Spleen (tissue), 7 donors: Measurements from ENCODE around the gene FTO.

ENCODE experiments used
- CTCF ChIP-seq, 11 experiments: fragments of 200-600 bp in 7 of 11; fragments of 450-650 bp in 4 of 11; sonication (generic) in 4 of 11; IDR thresholded peaks in 8 of 11; conservative IDR thresholded peaks in 3 of 11; 1 replicate in 7 of 11; 2 replicates in 4 of 11; pipeline versions ENCODE4 v1.4.0 to v1.8.0; 2016 to 2021; ENCODE audit warnings: antibody characterized with exemption in 11 of 11, inconsistent platforms in 4 of 11, mild to moderate bottlenecking in 1 of 11
- POLR2A ChIP-seq, 3 donors: fragments of 450-650 bp; IDR thresholded peaks; one replicate each; pipeline ENCODE4 v1.5.1; 2017; ENCODE audit warnings: antibody characterized with exemption in 3 of 3, mild to moderate bottlenecking in 1 of 3
- POLR2AphosphoS5 ChIP-seq, 3 donors: sonication (generic); formaldehyde crosslinking; IDR thresholded peaks; one replicate each; pipeline ENCODE4 v1.5.1; 2017; ENCODE audit warnings: antibody characterized with exemption in 3 of 3
- donor health status: DM: no; HTN: no; CAD: no; lungs with moderate emphysema.
- donor health status: DM: no; HTN: no; CAD: no.
- donor health status: DM: no; HTN: no; CAD: no.

DNA sequence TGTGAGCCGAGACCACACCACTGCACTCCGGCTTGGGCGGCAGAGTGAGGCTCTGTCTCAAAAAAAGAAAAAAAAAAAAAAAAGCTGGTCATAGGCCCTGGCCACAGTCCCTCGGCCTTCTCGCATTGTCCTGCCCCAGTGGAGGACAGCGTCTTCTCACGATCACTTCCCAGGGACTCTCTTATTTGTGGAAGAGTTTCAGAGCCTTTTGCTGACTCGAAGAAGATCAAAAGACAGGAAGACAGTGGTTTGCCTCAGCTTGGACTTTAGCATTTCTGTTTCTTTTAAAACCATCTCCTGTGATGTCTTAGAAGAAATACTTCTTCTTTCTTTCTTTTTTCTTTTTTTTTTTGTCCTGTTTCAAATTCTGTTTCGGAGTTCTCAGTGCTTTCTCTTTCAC is 210.0 kb downstream of the FTO start:
- no peak for TF ChIP-seq POLR2A (IDR thresholded peaks at IDR 0.05)
- no peak for TF ChIP-seq CTCF (IDR thresholded peaks at IDR 0.05 in 8 of 11, conservative IDR thresholded peaks at IDR 0.05 in 3 of 11)
- no peak for TF ChIP-seq POLR2AphosphoS5 (IDR thresholded peaks at IDR 0.05)
